GM18520 (cell line): Measurements from ENCODE around the gene CSN2.

Experiments
- ATAC-seq: cut with Tn5 transposase; IDR thresholded peaks from one replicate; pipeline ENCODE4 v1.9.1; 2021; ENCODE audit not compliant: unreplicated experiment

The CSN2 gene

GRCh38 chr4:69907151-69907550 is 58.4 kb downstream of the CSN2 start:
- ATAC-seq, result no peak
